Measurements from ENCODE around the gene CDC16. TPM values are rescaled to one million over a fixed set of nuclear protein-coding genes. Genes with fewer than 3 reads are reported as not detected.

CDC16 gene
- total and polyA plus RNA-seq, 9 of the 15 experiments (the other 6 are each of a cell fraction or from before 2014, with no cell fraction given) = 23.2 to 102 (median 51.6) TPM

DNA sequence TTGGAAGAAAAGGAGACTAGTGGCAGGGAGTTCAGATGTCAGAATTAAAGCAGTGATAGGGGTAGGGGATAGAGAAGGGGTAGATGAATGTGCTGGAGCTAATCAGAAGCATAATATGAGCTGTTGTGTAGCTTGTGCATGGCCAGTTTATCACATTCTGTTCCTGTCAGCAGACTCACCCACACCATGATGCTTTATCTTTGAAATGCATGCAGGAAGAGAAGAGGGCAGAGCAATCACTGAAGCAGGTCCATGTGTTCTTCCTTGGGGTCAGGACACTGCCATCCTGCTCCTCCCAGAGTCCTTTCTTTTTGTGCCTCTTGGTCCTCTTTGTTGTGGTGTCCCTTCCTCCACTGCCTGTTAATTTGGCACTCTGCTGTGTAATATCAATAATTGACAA is 85.4 kb downstream of the CDC16 start (continued):
- TF ChIP-seq, protein P1, sequence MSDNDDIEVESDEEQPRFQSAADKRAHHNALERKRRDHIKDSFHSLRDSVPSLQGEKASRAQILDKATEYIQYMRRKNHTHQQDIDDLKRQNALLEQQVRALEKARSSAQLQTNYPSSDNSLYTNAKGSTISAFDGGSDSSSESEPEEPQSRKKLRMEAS (CRISPR knock-in tag; IDR thresholded peaks at IDR 0.05) = no peak
- TF ChIP-seq MEIS2 (IDR thresholded peaks at IDR 0.05; ENCODE audit: partially characterized antibody) = peak; percentile 41
- TF ChIP-seq CBFA2T2 (conservative IDR thresholded peaks at IDR 0.05) = peak; percentile 77
- peak; percentile 47 to 54; a peak in 2 of 4 replicates for TF ChIP-seq KDM1A (IDR thresholded peaks at IDR 0.05)
- TF ChIP-seq HDAC1 (IDR thresholded peaks at IDR 0.05) = peak in 1 of 2 experiments; percentile 47; a peak in 1 of 4 replicates
- TF ChIP-seq TCF7 (IDR thresholded peaks at IDR 0.05; ENCODE audit: borderline replicate concordance) = no peak
- TF ChIP-seq TCF3 (CRISPR knock-in tag; IDR thresholded peaks at IDR 0.05) = peak; percentile 73
- peak in 1 of 2 experiments; percentile 61; a peak in 1 of 4 replicates for TF ChIP-seq RCOR1 (IDR thresholded peaks at IDR 0.05; ENCODE audit: borderline replicate concordance in 1 of 2, low read depth in 2 of 2, low read length in 2 of 2)
- TF ChIP-seq XRCC4 (IDR thresholded peaks at IDR 0.05; ENCODE audit: extremely low read depth, insufficient read depth, insufficient read length) = no peak
- no peak for TF ChIP-seq ZNF766 (CRISPR knock-in tag; conservative IDR thresholded peaks at IDR 0.05)
- peak; percentile 62; the same call in 1 of the 2 replicates for TF ChIP-seq ZKSCAN8 (CRISPR knock-in tag; IDR thresholded peaks at IDR 0.05)
- TF ChIP-seq, protein P2, sequence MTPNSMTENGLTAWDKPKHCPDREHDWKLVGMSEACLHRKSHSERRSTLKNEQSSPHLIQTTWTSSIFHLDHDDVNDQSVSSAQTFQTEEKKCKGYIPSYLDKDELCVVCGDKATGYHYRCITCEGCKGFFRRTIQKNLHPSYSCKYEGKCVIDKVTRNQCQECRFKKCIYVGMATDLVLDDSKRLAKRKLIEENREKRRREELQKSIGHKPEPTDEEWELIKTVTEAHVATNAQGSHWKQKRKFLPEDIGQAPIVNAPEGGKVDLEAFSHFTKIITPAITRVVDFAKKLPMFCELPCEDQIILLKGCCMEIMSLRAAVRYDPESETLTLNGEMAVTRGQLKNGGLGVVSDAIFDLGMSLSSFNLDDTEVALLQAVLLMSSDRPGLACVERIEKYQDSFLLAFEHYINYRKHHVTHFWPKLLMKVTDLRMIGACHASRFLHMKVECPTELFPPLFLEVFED (CRISPR knock-in tag; conservative IDR thresholded peaks at IDR 0.05) = no peak
- peak; percentile 61 for TF ChIP-seq ARID1B (IDR thresholded peaks at IDR 0.05)
- TF ChIP-seq, protein P3, sequence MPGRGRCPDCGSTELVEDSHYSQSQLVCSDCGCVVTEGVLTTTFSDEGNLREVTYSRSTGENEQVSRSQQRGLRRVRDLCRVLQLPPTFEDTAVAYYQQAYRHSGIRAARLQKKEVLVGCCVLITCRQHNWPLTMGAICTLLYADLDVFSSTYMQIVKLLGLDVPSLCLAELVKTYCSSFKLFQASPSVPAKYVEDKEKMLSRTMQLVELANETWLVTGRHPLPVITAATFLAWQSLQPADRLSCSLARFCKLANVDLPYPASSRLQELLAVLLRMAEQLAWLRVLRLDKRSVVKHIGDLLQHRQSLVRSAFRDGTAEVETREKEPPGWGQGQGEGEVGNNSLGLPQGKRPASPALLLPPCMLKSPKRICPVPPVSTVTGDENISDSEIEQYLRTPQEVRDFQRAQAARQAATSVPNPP (IDR thresholded peaks at IDR 0.05; ENCODE audit: borderline replicate concordance, insufficient read depth, insufficient read length) = no peak
- peak; percentile 33; the same call in 1 of the 2 replicates for TF ChIP-seq STAT5A (IDR thresholded peaks at IDR 0.05; ENCODE audit: borderline replicate concordance, low read length)
- no peak for TF ChIP-seq ZEB2 (IDR thresholded peaks at IDR 0.05)
- peak; percentile 23; the same call in 1 of the 2 replicates for TF ChIP-seq EP300 (IDR thresholded peaks at IDR 0.05; ENCODE audit: low read length)
